Bronchial epithelial cell (primary cell): ENCODE results near the gene MYOF. TPM values are rescaled to one million over a fixed set of nuclear protein-coding genes. Genes with fewer than 3 reads are reported as not detected.

ENCODE experiments used
- DNase-seq: peaks from one replicate; pipeline ENCODE4 v3.0.0-alpha.2; 2010; ENCODE audit warnings: low read depth
- FAIRE-seq: peaks from 2 replicates; lab custom pipeline; 2011; peaks lifted over from hg19 to GRCh38; lab: Jason Lieb, UNC
- H3K27me3 ChIP-seq: 2 replicates; pipeline ENCODE4 v1.5.1; 2011; ENCODE audit warnings: low read length; ENCODE audit not compliant: control insufficient read depth, insufficient read depth
- H3K36me3 ChIP-seq: 2 replicates; pipeline ENCODE4 v1.5.1; 2011; ENCODE audit warnings: low read length; ENCODE audit not compliant: control insufficient read depth, insufficient read depth
- H3K4me3 ChIP-seq: 2 replicates; pipeline ENCODE4 v1.5.1; 2011; ENCODE audit warnings: mild to moderate bottlenecking, low read depth, low read length, control low read depth
- total RNA-seq: library from RNA; depleted of rRNA; stranded (reverse); fragments of >200 nt; gene quantifications from 2 replicates; pipeline ENCODE4 v1.2.1, GENCODE V29; 2014
- TF ChIP-seq, protein P1 (sequence below): IDR thresholded peaks from 2 replicates; pipeline ENCODE4 v1.5.1; 2011; ENCODE audit warnings: mild to moderate bottlenecking, moderate library complexity, low read length, control low read depth, inconsistent platforms; ENCODE audit not compliant: insufficient read depth, severe bottlenecking

The MYOF gene
- total RNA-seq, 1 donor from 2014 or later: 133 TPM

DNA sequence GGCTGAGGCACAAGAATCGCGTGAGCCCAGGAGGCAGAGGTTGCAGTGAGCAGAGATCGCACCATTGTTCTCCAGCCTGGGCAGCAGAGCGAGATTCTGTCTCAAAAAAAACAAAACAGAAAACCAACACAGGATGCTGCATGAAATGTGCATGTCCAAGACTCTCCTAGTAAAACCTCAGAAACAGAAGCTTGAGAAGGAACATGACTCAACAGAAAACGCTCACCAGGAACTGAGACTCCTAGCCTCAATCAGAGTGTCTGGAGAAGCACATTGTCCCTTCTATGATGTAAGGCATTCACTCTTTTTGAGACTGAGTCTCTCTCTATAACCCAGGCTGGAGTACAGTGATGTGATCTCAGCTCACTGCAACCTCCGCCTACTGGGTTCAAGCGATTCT lies 168.3 kb downstream of the MYOF start:
- TF ChIP-seq, protein P1, sequence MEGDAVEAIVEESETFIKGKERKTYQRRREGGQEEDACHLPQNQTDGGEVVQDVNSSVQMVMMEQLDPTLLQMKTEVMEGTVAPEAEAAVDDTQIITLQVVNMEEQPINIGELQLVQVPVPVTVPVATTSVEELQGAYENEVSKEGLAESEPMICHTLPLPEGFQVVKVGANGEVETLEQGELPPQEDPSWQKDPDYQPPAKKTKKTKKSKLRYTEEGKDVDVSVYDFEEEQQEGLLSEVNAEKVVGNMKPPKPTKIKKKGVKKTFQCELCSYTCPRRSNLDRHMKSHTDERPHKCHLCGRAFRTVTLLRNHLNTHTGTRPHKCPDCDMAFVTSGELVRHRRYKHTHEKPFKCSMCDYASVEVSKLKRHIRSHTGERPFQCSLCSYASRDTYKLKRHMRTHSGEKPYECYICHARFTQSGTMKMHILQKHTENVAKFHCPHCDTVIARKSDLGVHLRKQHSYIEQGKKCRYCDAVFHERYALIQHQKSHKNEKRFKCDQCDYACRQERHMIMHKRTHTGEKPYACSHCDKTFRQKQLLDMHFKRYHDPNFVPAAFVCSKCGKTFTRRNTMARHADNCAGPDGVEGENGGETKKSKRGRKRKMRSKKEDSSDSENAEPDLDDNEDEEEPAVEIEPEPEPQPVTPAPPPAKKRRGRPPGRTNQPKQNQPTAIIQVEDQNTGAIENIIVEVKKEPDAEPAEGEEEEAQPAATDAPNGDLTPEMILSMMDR: no peak
- FAIRE-seq: no peak
- no peaks in the 10 kb centered on the region for H3K27me3 ChIP-seq

DNA sequence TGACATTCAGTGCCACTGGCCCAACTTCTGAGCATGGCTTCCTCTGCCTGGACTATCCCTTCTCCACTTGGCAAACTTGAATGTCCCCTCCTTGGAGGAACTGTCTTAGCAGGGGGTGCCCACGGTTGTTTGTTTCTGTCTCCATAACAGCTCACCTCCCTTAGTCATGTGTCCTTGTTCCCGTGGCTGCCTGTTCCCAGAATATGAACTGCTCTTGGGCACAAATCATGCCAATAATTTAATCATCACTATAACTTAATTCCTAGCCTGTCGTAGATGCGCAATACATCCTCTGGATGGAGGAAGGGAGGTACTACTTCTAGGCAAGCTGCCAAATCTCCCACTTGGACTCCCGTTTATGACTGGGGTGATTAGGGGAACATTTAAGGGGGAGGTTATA lies 173.1 kb downstream of the MYOF start:
- Histone ChIP-seq H3K36me3 (peaks cover 15% of the 10 kb centered on the region), H3K27me3 (no peaks in the 10 kb centered on the region), H3K4me3 (no peak overlapping the region)
- DNase-seq (no peak), FAIRE-seq (no peak)
- TF ChIP-seq, protein P1: no peak

More for the DNA sequence above, 168.3 kb downstream of the MYOF start:
- H3K36me3 ChIP-seq: peaks cover 36% of the 10 kb centered on the region
- H3K4me3 ChIP-seq: no peak overlapping the region
- DNase-seq: no peak

DNA sequence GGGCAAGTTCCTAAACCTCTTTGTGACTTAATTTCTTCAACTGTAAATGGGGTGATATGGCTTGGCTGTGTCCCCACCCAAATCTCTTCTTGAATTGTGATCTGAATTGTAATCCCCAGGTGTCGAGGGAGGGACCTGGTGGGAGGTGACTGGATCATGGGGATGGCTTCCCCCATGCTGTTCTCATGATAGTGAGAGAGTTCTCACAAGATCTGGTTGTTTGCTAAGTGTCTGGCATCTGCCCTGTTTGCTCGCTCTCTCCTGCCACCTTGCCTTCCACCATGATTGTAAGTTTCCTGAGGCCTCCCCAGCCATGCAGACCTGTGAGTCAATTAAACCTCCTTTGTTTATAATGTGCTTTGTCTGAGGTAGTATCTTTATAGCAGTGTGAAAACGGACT lies 177.0 kb downstream of the MYOF start:
- H3K36me3 ChIP-seq: peaks cover 7% of the 10 kb centered on the region
- FAIRE-seq: no peak
- TF ChIP-seq, protein P1: no peak
- no peak overlapping the region for H3K4me3 ChIP-seq
- no peaks in the 10 kb centered on the region for H3K27me3 ChIP-seq
- no peak for DNase-seq

DNA sequence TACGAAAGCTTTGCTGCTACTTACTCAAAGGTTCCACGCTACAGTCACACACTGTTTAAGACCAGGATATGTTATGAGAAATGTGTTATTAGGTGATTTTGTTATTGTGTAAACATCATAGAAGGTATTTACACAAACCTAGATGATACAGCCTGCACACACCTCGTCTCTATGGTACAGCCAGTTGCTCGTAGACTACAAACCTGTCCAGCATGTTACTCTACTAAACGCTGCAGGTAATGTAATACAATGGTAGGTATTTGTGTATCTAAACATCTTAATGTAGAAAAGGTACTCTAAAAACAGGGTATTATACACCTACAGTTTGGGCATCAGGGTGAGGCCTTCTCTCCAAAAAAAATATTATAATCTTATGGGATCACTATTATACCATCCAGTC lies 181.2 kb downstream of the MYOF start:
- FAIRE-seq (no peak), DNase-seq (no peak)
- TF ChIP-seq, protein P1: no peak
- Histone ChIP-seq H3K27me3 (no peaks in the 10 kb centered on the region), H3K4me3 (no peak overlapping the region), H3K36me3 (no peaks in the 10 kb centered on the region)

DNA sequence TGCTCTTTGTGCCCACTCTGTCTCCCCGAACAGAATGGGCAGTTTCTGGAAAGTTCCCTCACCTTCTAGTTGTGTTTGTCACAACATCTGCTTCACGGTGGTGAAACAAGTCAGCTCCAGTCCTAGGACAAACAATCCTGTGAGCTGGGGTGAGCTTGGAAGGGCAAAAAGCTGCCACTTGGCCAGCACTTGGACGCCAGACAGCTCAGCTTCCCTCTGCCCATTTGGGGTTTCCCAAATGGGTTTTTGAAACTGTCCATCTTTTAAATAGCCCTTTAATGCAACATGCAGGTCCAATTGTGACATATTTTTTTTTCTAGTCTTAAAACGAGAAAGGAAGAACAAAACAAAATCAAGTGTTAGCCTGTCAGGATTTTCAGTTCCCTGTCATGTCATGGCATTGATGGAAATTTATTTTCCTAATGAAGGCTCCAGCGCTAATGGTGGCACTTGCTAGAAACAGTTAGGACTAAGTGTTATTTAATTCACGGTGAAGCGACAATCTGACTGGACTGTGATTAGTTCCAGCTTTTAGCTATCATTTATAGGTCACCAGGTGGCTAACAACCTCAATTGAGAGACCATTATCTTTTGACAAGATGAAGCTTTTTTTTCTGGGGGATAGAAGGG lies 181.7 kb downstream of the MYOF start:
- TF ChIP-seq, protein P1: no peak
- DNase-seq (no peak), FAIRE-seq (no peak)
- no peak overlapping the region for H3K4me3 ChIP-seq
- no peaks in the 10 kb centered on the region for H3K36me3 ChIP-seq
- no peaks in the 10 kb centered on the region for H3K27me3 ChIP-seq
